ENCODE data around the gene RTKN. TPM values are rescaled to one million over a fixed set of nuclear protein-coding genes. Genes with fewer than 3 reads are reported as not detected.

RTKN gene
- total RNA-seq, 1 experiment from 2014 or later: 83.1 TPM

DNA sequence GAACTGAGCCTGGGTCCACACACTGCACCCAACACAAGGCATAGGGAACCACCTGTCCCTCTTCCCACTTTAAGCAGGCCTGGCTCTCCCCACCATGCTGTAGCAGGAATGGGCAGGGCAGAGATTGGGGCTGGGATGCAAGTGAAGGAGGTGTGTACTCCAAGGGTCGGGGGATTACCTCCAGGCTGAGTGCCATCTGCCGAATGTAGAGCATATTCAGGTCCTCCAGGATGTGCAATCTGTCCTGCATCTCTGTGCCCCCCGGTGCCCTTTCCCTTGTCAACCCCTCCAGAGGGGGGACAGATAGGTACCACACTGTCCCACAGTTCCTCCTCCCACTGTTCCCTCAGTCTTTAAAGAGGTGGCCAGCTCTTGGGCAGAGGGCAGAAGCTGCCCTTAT is 2.4 kb downstream of the RTKN start:
- in situ Hi-C loops (cut with HindIII; ENCODE audit: low pct_unique_long_range_greater_than_20kb, low sequenced_read_pairs) (no loop called here), intact Hi-C loops (cut with micrococcal nuclease; ENCODE audit: unreplicated experiment) (no loop called here)
- BruUV-seq (replicated peaks): no TSS peak
- no peak for ATAC-seq
- peak overlapping the region; percentile 90 for H3K27ac ChIP-seq (ENCODE audit: low read length)
- H3K4me3 ChIP-seq (ENCODE audit: low read depth in 2 of 2, low read length in 2 of 2): peak overlapping the region; percentile 67 to 93
- H3K36me3 ChIP-seq (ENCODE audit: control insufficient read depth, insufficient read depth, low read length): no peaks in the 10 kb centered on the region
- no peaks in the 10 kb centered on the region for H3K9me3 ChIP-seq (ENCODE audit: control insufficient read depth, insufficient read depth, low read depth, low read length)
- ChIA-PET POLR2A (interaction anchor here (1.5 kb wide), 1 partner anchor 18 kb away, joined by 3 read pairs; the partner anchor contains the start of genes C2orf81 and WDR54), CTCF (no interaction called here)
- H3K4me1 ChIP-seq (ENCODE audit: control insufficient read depth, insufficient read depth, low read length): peaks cover 10% of the 10 kb centered on the region
- TF ChIP-seq REST (IDR thresholded peaks at IDR 0.05; ENCODE audit: insufficient read depth in 1 of 2, low read depth in 2 of 2, low read length in 1 of 2) (no peak), SIN3A (IDR thresholded peaks at IDR 0.05; ENCODE audit: borderline replicate concordance, insufficient read depth, low read depth, low read length) (no peak)
- H3K27me3 ChIP-seq (ENCODE audit: control insufficient read depth, insufficient read depth, low read length): no peaks in the 10 kb centered on the region
- no peak for DNase-seq (ENCODE audit: low read depth, low spot score)

DNA sequence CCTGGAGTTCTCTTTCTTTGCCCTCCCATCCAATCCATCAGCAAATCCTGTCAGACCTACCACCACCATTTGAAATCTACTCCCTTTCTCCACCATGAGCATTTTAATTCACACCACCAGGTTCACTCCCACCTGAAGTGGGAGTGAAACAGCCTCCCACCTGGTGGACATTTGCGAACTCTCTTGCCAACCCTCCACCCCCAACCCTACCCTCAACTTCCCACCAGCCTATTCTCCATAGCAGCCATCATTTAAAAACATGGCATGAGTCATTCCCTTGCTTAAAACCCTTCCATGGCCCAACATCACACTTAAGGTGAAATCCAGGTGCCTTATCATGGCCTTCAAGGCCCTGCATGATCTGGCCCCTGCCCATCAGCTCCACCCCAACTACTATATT is 3.5 kb downstream of the RTKN start:
- DNase-seq (ENCODE audit: low read depth, low spot score): no peak
- TF ChIP-seq POLR2AphosphoS5 (IDR thresholded peaks at IDR 0.05; ENCODE audit: low read depth, low read length) (no peak), TCF7L2 (IDR thresholded peaks at IDR 0.05; ENCODE audit: low read depth, low read length) (no peak), CTCF (IDR thresholded peaks at IDR 0.05) (no peak), SIN3A (IDR thresholded peaks at IDR 0.05; ENCODE audit: borderline replicate concordance, insufficient read depth, low read depth, low read length) (no peak), REST (IDR thresholded peaks at IDR 0.05; ENCODE audit: insufficient read depth in 1 of 2, low read depth in 2 of 2, low read length in 1 of 2) (no peak)
- no TSS peak for BruUV-seq (replicated peaks)
- no peak overlapping the region for H3K27ac ChIP-seq (ENCODE audit: low read length)
- in situ Hi-C loops (cut with HindIII; ENCODE audit: low pct_unique_long_range_greater_than_20kb, low sequenced_read_pairs) (no loop called here), intact Hi-C loops (cut with micrococcal nuclease; ENCODE audit: unreplicated experiment) (no loop called here)
- no peaks in the 10 kb centered on the region for H3K36me3 ChIP-seq (ENCODE audit: control insufficient read depth, insufficient read depth, low read length)
- no peaks in the 10 kb centered on the region for H3K9me3 ChIP-seq (ENCODE audit: control insufficient read depth, insufficient read depth, low read depth, low read length)
- H3K4me1 ChIP-seq (ENCODE audit: control insufficient read depth, insufficient read depth, low read length): peaks cover 10% of the 10 kb centered on the region
- POLR2A ChIA-PET: no interaction called here
- CTCF ChIA-PET: no interaction called here
- no peaks in the 10 kb centered on the region for H3K27me3 ChIP-seq (ENCODE audit: control insufficient read depth, insufficient read depth, low read length)
- no peak overlapping the region for H3K4me3 ChIP-seq (ENCODE audit: low read depth in 2 of 2, low read length in 2 of 2)
- no peak for ATAC-seq

Measured in Panc1 (cell line).